GM18507 (cell line): ENCODE data around the gene PPP1R36.
A peak's percentile ranks its signal among the peaks of the same experiment; 100 is the strongest.

Experiments
- DNase-seq: peaks from one replicate; pipeline ENCODE4 v3.0.0; 2011; ENCODE audit warnings: low read depth; ENCODE audit not compliant: insufficient read length; ENCODE audit errors: extremely low spot score
- FAIRE-seq: peaks from 2 replicates; lab custom pipeline; 2011; peaks lifted over from hg19 to GRCh38; lab: Jason Lieb, UNC

PPP1R36 gene, protein sequence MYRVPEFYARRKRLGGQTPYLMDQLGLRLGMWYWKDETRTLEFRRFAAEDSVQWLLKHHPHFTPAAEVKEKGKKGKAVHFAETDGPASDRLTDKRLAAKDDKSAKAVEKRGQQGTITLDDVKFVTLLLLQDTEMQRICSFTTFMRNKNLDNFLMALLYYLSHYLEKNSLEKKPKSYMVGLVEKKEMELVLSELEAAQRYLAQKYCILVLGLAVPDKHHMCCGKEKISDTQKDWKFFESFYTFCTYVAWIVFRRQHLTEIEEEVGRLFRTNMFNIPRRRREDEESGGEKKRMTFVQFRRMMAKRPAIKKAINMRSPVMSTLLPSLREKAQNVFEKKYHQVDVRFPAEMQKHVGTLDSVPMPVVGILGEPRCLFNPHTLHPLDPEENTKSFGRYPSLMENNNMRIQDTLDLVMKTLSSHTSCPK

DNA sequence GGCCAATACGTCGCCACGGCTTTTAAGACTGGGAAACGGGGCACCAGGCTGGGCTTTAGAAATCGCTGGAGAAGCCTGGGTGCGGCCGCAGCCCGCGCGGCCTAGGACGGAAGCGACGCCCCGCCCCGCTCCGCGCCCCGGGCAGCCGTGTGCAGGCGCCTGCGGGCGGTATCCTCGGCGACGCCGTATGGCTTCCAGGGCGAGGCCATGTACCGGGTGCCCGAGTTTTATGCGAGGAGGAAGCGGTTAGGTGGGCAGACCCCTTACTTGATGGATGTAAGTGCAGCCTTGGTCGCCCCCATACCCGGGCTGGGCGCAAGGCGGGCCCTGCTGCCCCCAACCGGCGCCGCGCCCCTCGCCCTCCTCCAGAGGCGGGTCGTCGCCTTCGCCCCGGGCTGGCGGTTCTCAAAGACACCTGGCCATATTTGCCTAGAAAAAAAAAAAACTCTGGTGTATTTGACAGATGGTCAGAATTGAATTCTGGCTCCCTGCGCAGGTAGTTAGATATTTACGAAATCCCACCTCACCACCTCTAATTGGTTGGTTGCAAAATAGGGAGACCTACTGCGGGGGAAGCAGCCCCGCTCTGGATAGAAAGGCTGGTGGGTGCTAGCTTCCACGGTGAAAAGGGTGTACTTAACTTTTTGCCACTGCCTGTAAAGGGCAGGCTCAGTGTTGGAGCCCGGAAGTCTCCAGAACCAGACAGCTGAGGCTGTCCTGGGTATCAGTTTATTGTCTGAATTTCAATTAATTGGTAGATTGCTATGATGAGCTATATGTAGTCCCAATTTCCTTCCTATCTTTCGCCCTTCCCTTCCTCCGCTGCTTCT, at the start of gene PPP1R36:
PPP1R36 (plus strand) TSS at position 171 of the 830 bp plus-strand sequence; CDS start at position 208, 37 bp downstream.
- DNase-seq (no peak), FAIRE-seq (no peak)

DNA sequence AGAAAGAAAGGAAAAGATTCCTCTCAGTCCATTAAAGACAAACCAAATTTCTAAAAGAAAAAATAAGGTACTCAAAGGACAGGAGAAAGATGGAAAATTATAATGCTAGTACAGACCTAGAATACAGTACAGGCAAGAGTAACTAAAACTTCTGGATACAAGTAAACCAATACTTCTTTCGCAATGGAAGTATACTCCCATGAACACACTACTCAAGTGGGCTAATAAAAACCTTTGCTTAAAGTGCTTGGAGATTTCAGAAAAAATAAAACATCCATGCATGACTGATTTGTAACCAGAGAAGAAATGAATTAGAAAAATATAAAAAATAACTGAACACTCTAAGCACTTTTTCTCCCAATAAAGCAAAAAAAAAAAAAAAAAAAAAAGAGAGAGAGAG, 49.7 kb upstream of the PPP1R36 start:
- FAIRE-seq, result no peak

DNA sequence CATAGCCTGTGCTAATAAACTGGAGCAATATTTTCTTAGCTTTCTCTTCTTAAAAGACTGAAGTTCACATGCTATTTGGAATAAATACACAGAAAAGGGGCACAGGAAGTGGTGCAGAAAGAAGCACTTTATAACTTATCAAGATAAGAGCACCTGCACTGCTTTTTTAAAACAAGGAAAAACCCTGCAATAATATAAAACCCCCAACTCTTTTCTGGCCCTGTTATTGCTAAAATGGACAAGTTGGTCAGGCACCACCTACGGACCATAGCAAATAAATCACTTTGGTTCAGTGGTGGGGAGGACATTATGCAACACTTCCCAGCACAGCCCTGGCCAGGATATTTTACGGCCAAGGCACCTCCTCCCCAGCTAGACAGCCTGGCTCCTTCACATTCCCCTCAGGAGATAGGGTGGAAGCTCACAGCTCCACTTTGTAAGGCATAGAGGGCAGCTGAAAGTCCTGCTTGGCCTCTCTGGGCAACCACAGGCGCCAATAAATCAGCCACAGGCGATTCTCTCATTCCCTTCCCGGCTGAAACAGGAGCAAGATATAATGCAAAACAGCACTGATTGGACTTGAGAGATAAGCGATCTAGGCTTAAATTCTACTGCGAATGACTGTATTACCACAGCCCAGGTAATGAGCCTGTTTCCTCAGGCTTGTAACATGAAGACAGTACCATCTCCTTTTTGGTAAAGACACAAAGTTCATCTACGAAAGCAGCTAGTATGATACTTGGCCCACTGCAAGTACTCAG, 48.2 kb upstream of the PPP1R36 start:
- no peak for DNase-seq
- no peak for FAIRE-seq

More for the DNA sequence above, 49.7 kb upstream of the PPP1R36 start:
- no peak for DNase-seq

DNA sequence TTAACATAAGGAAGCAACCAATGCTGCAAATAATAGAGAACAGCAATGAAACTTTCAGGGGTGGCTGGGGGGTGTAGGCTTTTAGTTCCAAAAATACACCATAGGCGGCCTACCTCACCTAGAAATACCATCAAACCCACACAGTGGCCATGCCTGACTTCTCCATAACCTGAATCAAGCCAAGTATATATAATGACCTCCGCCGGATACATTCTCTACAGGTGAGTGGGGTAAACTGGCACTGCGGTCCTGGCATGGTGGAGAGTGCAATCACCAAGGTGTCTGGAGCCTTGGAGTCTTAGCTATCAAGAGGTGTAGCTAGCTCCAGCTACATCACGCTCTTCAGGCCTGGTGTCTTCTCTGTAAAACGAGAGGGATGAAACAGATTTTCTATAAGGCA, 47.3 kb upstream of the PPP1R36 start:
- FAIRE-seq, result no peak
- DNase-seq, result no peak

DNA sequence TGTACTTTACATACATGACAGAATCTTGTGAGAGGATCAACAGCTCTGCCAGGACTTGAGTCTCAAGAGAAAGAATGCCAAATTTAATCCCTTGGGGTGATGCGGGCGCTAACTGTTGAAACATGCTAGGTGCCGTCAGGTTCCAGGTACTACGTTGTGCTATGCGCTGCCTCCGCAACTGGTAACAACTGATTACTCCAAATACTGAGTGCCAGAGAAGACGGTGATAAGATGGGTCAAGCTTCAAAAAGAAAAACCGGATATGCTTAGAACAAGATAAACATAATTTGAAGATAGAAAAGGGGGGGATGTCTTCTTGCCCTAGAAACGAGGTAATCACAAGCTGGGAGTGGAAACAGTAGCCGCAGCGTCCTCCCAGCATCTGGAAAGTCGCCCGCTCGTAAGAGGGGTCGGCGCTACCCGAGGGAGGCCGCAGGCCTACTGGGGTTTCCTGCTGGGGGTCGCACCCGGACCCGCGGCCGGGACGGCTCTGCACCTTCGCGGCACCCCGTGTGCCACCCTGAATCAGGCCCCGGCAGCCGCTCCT, 46.8 kb upstream of the PPP1R36 start:
- no peak for DNase-seq
- no peak for FAIRE-seq

DNA sequence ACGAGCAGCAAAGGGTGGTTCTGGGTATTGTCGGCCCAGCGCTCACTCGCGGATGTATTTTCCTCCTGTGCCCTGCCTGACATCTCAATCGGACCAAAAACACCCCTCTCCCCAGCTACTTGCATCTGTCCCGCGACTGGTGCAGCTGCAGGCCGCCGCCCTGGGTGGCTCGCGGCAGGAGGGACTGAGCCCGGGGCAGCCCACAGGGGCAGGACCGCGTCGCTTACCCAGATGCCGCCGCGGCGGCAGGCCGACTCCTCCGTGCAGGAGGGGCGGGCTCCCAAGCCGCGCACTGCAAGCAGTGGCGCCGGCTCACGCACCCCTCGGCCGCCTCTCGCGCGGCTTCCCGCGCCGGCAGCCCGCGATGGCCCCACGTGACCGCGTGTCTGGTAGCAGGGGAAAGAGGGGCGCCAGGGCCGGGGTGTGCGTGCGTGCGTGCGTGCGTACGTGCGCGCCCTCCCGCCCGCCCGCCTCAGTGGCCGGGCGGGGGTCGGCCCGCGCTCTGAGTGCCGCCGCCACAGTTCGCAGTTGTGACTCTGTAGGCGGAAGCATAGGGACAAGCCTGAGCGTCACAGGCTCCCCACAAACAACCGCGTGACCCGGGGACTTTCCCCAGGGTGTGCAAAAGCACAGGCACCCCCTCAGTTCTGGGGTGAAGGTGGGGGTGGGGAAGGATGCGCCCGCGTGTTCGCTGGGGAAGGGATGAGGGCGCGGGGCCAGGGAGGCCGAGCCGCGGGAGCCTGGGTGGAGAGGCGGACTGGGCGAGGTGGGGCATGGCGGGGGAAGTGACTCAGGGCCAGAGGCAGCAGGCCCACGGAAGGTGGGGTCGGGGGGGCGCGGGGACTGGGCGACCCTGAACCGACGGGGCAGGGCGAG, 46.1 kb upstream of the PPP1R36 start, which contains the start of gene ZBTB25:
ZBTB25 (minus strand) TSS at position 405 of the 876 bp plus-strand sequence. CDS start 13,305 bp downstream, outside the sequence.
- DNase-seq, result peak; percentile 58
- FAIRE-seq, result peak; percentile 85

DNA sequence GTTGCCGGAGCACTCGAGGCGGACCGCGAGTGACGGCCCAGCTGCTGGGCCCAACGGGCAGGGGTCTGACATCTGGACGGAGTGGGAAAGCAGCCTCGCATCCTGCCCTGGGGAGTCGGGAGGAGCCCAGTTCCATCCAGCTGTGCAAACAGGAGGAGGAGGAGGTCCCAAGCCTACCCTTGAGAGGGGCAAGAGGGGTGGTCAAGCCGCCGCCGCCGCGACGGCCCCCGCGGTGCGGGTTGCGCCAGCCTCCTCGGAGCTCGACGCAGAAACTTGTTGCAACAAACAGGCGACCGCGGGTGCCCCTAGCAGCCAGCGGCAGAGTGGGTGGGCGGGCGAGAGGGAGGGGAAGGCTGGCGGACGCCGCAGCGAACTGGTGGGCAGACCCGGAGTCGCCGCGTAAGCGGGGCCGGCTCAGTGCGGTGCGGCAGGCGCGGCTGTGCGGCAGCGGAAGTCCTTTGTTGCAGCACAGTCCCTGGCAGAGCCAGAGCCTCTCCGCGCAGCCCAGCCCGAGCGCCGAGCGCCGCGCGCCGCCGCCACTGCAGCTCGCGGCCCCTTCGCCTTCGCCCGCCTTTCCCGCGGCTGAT, 45.4 kb upstream of the PPP1R36 start, which contains the start of gene ZBTB1:
ZBTB1 (plus strand) TSS at position 461 of the 587 bp plus-strand sequence. CDS start 16,735 bp downstream, outside the sequence.
- DNase-seq (no peak), FAIRE-seq (peak; percentile 36)

DNA sequence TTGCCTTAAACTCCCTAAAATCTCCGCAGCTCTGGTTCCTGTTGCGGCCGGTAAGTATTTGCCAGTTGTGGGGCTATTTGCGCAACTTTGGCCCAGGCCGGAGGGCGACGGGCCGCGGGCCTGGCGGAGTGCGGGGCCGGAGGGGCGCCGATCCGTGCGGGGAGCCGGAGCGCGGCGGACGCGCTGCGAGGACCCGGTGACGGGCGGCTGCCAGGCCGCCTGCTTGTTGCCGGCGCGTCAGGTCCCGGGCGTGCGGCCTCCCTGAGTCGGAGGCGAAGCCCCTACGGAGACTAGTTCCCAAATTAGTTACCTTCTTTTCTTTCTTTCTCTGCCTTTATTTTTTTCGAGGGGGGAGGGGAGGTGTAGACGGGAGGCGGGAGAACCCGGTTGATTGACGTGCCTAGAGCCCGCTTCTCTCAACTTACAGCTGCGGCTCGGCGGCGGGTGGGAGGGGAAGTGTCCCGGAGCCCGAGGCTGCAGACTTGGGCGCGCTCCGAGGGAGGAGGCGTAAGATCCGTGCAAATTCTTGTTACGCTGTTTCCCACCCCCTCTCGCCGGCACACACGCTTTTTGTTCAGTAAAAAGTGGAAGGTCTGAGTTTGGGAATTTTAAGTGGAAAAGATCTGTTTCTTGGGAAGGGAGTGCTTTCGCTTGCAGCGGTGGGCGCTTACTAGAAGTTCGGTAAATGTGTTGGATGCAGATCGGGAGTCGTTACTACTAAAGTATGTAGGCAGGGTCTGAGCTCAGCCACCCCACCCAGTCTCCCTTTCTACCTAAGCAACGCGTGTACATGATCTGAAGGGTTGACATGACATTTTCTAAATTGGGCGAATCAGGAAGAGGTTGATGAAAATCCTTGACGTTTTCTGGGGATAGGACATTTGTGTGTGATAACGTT, 44.6 kb upstream of the PPP1R36 start:
- peak; percentile 72 for FAIRE-seq
- DNase-seq, result peak; percentile 50

DNA sequence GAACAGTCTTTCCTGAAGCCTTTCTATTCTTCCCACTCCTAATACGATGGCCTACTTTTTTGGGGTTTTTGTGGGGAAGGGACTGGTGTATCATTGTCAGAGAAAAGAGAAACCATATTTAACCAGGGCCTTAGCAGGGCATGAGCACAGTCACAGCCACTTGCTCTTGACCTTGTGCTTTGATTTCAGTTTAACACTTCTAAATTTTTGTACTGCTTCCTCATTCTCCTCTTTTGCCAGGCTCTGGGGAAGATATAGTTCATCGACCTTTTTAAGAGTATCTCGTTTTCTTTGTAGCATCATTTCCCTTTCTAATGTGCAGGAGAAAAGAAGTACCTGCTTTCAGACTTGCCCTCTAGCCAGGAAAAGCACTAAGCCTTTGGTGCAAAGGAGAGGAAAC, 43.0 kb upstream of the PPP1R36 start:
- DNase-seq (no peak), FAIRE-seq (no peak)

DNA sequence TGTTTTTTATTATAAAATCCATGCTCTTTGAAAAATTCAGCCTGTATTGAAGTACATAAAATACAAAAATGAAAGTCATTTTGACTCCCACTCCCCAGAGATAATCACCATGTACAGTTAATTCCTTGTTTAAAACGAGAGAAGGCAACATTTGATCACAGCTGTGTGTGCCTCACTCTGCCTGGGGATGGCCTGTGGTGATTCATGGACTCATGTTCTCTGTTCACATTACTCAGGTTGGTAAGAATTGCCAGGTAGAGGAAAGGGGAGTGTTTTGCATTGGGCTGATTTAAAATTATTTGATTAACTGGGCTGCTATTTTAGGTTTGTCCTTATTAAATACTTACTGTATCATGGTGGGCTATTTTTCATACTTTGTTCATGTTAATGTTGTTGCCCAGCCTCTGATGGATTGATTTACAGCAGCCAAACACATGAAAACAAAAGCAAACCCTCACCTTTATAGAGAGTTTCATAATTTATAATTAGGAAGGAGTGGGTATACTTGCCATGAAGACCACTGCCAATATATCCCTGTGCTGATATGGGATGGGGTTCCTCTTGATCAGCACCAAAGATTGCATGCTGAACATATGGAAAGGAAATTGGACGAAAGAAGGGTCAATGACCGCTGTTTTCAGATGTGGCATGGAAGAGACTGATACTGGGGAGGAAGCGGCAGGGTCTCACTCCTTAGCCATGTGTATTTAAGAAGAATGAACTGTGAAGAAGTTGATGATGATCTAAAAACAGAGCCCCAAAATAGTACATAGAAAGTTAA, 42.2 kb upstream of the PPP1R36 start:
- no peak for FAIRE-seq
- DNase-seq, result no peak

DNA sequence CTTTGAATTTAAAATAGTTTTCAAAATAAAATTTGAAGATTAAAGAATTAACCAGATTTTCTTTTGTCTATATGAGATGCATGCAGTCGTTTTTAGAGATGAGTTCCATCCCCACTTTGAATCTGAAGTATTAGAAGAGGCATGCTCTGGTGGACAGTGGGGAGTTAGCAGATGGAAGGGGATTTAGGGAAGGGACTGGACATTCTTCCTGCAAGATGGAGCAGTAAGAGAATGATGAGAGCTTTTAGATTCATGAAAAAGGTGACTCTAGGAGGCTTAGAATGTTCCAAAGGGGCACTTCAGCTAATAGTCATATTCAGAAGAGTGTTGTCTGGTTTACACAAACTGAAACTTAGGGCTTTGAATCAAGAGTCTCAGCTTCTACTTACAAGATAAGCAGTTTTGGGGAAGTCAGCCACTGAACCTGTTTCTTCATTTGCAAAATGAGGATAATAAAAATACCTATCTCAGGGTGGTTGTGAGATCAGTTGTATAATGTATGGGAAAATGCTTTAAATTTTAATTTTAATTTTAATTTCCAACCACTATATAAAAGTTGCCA, 41.5 kb upstream of the PPP1R36 start:
- FAIRE-seq (peak; percentile 86), DNase-seq (no peak)

DNA sequence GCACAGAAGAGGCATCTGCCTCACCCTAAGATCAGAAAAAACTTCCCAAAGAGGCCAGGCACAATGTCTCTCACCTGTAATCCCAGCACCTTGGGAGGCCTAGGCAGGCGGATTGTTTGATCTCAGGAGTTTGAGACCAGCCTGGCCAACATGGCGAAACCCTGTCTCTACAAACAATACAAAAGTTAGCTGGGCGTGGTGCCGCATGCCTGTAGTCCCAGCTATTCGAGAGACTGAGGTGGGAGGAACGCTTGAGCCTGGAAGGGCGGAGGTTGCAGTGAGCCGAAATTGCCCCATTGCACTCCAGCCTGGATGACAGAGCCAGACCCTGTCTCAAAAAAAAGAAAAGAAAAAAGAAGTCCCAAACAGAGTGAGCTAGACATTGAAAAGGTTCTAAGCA, 40.7 kb upstream of the PPP1R36 start:
- FAIRE-seq, result no peak
- DNase-seq, result no peak

DNA sequence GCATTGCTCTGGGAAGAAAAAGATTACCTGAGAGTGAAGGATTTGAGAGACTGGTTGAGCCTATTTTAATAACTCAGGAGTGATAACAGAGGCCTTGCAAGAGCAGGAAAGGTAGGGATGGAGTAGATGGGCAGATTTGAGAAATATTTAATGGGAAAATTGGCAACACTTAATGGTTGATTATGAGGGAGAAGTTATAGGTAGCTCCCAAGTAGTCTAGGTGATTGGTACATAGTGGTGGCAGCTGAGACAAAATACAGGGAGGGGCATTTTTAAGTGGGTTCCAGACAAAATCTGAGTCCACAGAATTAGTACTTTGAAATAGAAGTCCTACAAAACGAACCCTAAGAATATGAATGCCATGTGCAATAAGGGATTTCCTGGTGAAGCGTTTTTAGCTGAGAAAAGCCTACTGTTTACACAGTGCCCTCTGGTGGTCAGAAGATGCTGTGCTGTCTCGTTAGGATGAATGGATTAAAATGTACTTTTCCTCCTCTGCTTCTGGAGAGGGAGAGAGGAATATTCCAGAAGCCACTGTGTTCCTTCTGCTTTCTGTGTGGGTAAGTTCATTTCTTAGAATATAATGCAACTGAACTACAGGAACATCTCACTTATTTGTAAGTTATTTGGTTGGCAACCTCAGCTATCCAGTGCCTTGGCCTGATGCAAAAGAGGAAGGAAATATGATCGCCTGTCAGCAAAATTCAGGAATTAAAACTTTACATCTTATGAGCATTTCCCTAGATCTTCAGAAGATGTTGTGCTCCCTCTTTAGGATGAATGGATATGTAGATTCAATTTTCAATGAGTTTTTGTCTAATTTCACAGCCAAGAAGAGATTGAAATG, 38.7 kb upstream of the PPP1R36 start:
- peak; percentile 89 for FAIRE-seq
- DNase-seq, result no peak

DNA sequence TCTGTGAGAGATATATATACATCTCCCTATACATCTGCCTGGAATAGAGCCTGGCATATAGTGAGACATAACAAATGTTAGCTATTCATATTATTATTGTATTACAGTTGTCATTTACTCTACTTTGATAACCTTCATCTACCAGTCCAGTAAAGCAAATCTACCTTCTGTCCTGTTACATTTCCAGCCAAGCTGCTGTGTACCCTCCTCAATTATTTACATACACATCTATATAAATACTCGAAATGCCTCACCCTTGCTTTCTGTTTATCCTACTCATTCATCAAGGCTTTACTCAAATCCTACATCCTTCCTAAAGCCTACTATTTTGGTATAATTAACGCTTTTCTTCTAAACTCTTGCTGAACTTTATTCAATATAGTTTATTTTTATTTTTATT, 36.5 kb upstream of the PPP1R36 start:
- FAIRE-seq, result no peak
- DNase-seq, result no peak

DNA sequence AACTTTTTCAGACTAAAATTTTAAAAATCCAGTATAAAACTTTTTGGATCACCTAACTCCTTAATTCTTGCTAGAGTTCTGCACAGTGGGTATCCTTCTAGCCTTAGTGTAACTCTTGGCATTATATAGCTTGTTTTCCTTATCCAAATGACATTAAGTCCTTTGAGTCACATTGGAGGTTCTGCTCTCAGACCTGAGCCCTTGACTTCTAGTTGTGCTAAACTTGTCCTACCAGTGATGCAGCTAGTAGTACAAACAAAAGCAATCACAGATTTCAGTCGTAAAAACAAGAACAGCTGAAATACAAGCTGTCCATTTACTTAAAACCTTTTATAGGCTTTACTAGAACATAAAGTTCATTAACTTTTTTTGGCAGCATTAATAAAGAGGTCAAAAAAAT, 34.7 kb upstream of the PPP1R36 start:
- DNase-seq, result no peak
- FAIRE-seq, result no peak
